ENCODE measurements around the gene GSTA2.

Gene GSTA2

GRCh38 chr6:52733172-52733571 lies 30.1 kb downstream of the GSTA2 start:
- H3K36me3 Mint-ChIP-seq (ENCODE audit: low read depth): no peaks in the 10 kb centered on the region
- no peaks in the 10 kb centered on the region for H3K9me3 Mint-ChIP-seq
- no peak overlapping the region for H3K4me3 Mint-ChIP-seq
- peaks cover 3% of the 10 kb centered on the region for H3K27me3 Mint-ChIP-seq (ENCODE audit: low read depth)
- no peak for TF ChIP-seq CTCF (IDR thresholded peaks at IDR 0.05; ENCODE audit: unreplicated experiment in 3 of 3)
- H3K4me1 Mint-ChIP-seq: peaks cover 4% of the 10 kb centered on the region
- no peak overlapping the region for H3K27ac Mint-ChIP-seq

GRCh38 chr6:52731719-52732118 lies 31.6 kb downstream of the GSTA2 start:
- Mint-ChIP-seq H3K27ac (peak overlapping the region in 1 of 3 experiments; percentile 17), H3K4me1 (peaks cover 4% of the 10 kb centered on the region), H3K9me3 (no peaks in the 10 kb centered on the region), H3K4me3 (no peak overlapping the region), H3K27me3 (ENCODE audit: low read depth) (peaks cover 3% of the 10 kb centered on the region), H3K36me3 (ENCODE audit: low read depth) (no peaks in the 10 kb centered on the region)
- TF ChIP-seq CTCF (IDR thresholded peaks at IDR 0.05; ENCODE audit: unreplicated experiment in 3 of 3): no peak

- TF ChIP-seq CTCF (IDR thresholded peaks at IDR 0.05; ENCODE audit: unreplicated experiment in 3 of 3): no peak
These were observed 33.7 kb downstream of the GSTA2 start for GRCh38 chr6:52729576-52729975.

GRCh38 chr6:52728394-52728793 lies 34.9 kb downstream of the GSTA2 start:
- no peaks in the 10 kb centered on the region for H3K27me3 Mint-ChIP-seq (ENCODE audit: low read depth)
- no peak for TF ChIP-seq CTCF (IDR thresholded peaks at IDR 0.05; ENCODE audit: unreplicated experiment in 3 of 3)
- H3K27ac Mint-ChIP-seq: peak overlapping the region in 1 of 3 experiments; percentile 37
- H3K4me3 Mint-ChIP-seq: no peak overlapping the region
- no peaks in the 10 kb centered on the region for H3K9me3 Mint-ChIP-seq
- no peaks in the 10 kb centered on the region for H3K36me3 Mint-ChIP-seq (ENCODE audit: low read depth)
- H3K4me1 Mint-ChIP-seq: peaks cover 9% of the 10 kb centered on the region

More at GRCh38 chr6:52729576-52729975, 33.7 kb downstream of the GSTA2 start:
- peaks cover 1% of the 10 kb centered on the region for H3K27me3 Mint-ChIP-seq (ENCODE audit: low read depth)
- no peaks in the 10 kb centered on the region for H3K36me3 Mint-ChIP-seq (ENCODE audit: low read depth)
- H3K27ac Mint-ChIP-seq: no peak overlapping the region
- no peaks in the 10 kb centered on the region for H3K9me3 Mint-ChIP-seq
- peaks cover 4% of the 10 kb centered on the region for H3K4me1 Mint-ChIP-seq
- H3K4me3 Mint-ChIP-seq: no peak overlapping the region

GRCh38 chr6:52727908-52728307 lies 35.4 kb downstream of the GSTA2 start:
- Mint-ChIP-seq H3K4me1 (peaks cover 9% of the 10 kb centered on the region), H3K9me3 (no peaks in the 10 kb centered on the region), H3K4me3 (no peak overlapping the region), H3K27ac (no peak overlapping the region), H3K27me3 (ENCODE audit: low read depth) (no peaks in the 10 kb centered on the region), H3K36me3 (ENCODE audit: low read depth) (no peaks in the 10 kb centered on the region)
- TF ChIP-seq CTCF (IDR thresholded peaks at IDR 0.05; ENCODE audit: unreplicated experiment in 3 of 3): no peak

- Mint-ChIP-seq H3K9me3 (no peaks in the 10 kb centered on the region), H3K27ac (peak overlapping the region in 1 of 3 experiments; percentile 51), H3K4me1 (peaks cover 5% of the 10 kb centered on the region), H3K36me3 (ENCODE audit: low read depth) (no peaks in the 10 kb centered on the region), H3K27me3 (ENCODE audit: low read depth) (no peaks in the 10 kb centered on the region), H3K4me3 (no peak overlapping the region)
- no peak for TF ChIP-seq CTCF (IDR thresholded peaks at IDR 0.05; ENCODE audit: unreplicated experiment in 3 of 3)
These were observed 36.3 kb downstream of the GSTA2 start for GRCh38 chr6:52726741-52727535.

Measured in nephron (organoid).